Fibroblast of lung (primary cell): Measurements from ENCODE around the gene MORC1. TPM values are rescaled to one million over a fixed set of nuclear protein-coding genes. Genes with fewer than 3 reads are reported as not detected.

ENCODE experiments used
- DNase-seq, 2 donors: peaks; one replicate each; pipeline versions ENCODE4 v3.0.0 to v3.0.0-alpha.2; 2010; ENCODE audit warnings: low read depth in 2 of 2
- H2AFZ ChIP-seq: 2 replicates; pipeline ENCODE4 v1.5.1; 2012; ENCODE audit warnings: low read length, control low read depth, inconsistent platforms
- H3K27ac ChIP-seq: 2 replicates; pipeline ENCODE4 v1.5.1; 2011; ENCODE audit warnings: low read length, control low read depth; ENCODE audit not compliant: insufficient read depth
- H3K27me3 ChIP-seq: 2 replicates; pipeline ENCODE4 v1.5.1; 2011; ENCODE audit warnings: mild to moderate bottlenecking, low read length; ENCODE audit not compliant: control insufficient read depth, insufficient read depth
- H3K36me3 ChIP-seq: 2 replicates; pipeline ENCODE4 v1.5.1; 2011; ENCODE audit warnings: low read length; ENCODE audit not compliant: control insufficient read depth, insufficient read depth
- H3K4me1 ChIP-seq: 2 replicates; pipeline ENCODE4 v1.5.1; 2011; ENCODE audit warnings: low read length; ENCODE audit not compliant: control insufficient read depth, insufficient read depth; ENCODE audit errors: extremely low read depth
- H3K4me2 ChIP-seq: 2 replicates; pipeline ENCODE4 v1.5.1; 2011; ENCODE audit warnings: low read length, control low read depth; ENCODE audit not compliant: insufficient read depth; ENCODE audit errors: extremely low read depth
- H3K4me3 ChIP-seq, 4 experiments: fragments of 200-600 bp in 1 of 4; sonication (generic) in 1 of 4; replicated peaks in 1 of 4; 2 replicates each; pipeline ENCODE4 v1.5.1; 2011 to 2016; ENCODE audit warnings: low read length in 4 of 4, low read depth in 3 of 4, mild to moderate bottlenecking in 3 of 4, control low read depth in 2 of 4, inconsistent platforms in 1 of 4, mixed read lengths in 1 of 4; ENCODE audit not compliant: insufficient read depth in 1 of 4; ENCODE audit errors: control extremely low read depth in 1 of 4
- H3K79me2 ChIP-seq: 2 replicates; pipeline ENCODE4 v1.5.1; 2012; ENCODE audit warnings: mild to moderate bottlenecking, low read length, inconsistent platforms; ENCODE audit not compliant: control insufficient read depth, insufficient read depth
- H3K9ac ChIP-seq: 2 replicates; pipeline ENCODE4 v1.5.1; 2011; ENCODE audit warnings: mild to moderate bottlenecking, low read length, control low read depth; ENCODE audit not compliant: insufficient read depth
- H3K9me3 ChIP-seq: 2 replicates; pipeline ENCODE4 v1.5.1; 2012; ENCODE audit warnings: low read depth, low read length; ENCODE audit not compliant: control insufficient read depth, insufficient read depth
- H4K20me1 ChIP-seq: 2 replicates; pipeline ENCODE4 v1.5.1; 2011; ENCODE audit warnings: low read length; ENCODE audit not compliant: control insufficient read depth, insufficient read depth; ENCODE audit errors: extremely low read depth
- EZH2 ChIP-seq: IDR thresholded peaks from 2 replicates; pipeline ENCODE4 v1.5.1; 2012; ENCODE audit warnings: low read length, control low read depth, mild to moderate bottlenecking; ENCODE audit errors: missing control alignments
- polyA plus RNA-seq, 2 donors: library from polyadenylated mRNA; depleted of rRNA in 1 of 2; stranded (reverse) in 1 of 2; unstranded in 1 of 2; fragments of >200 nt; gene quantifications; 2 replicates each; pipeline ENCODE4 v1.2.1, GENCODE V29; 2011 to 2012; ENCODE audit warnings: missing spikeins in 1 of 2
- total RNA-seq: library from RNA; depleted of rRNA; stranded (reverse); fragments of >200 nt; gene quantifications from 2 replicates; pipeline ENCODE4 v1.2.1, GENCODE V29; 2014
- TF ChIP-seq, protein P1 (sequence below), 2 donors: IDR thresholded peaks in 1 of 2; conservative IDR thresholded peaks in 1 of 2; 1 replicate in 1 of 2; 2 replicates in 1 of 2; pipeline ENCODE4 v1.5.1; 2011 to 2012; ENCODE audit warnings: low read length in 2 of 2, control low read depth in 1 of 2, inconsistent platforms in 1 of 2, low read depth in 1 of 2, mild to moderate bottlenecking in 1 of 2

MORC1 gene
- total and polyA plus RNA-seq, 2 donors (not counting 1 experiment from before 2014, with no cell fraction given) = not detected

DNA sequence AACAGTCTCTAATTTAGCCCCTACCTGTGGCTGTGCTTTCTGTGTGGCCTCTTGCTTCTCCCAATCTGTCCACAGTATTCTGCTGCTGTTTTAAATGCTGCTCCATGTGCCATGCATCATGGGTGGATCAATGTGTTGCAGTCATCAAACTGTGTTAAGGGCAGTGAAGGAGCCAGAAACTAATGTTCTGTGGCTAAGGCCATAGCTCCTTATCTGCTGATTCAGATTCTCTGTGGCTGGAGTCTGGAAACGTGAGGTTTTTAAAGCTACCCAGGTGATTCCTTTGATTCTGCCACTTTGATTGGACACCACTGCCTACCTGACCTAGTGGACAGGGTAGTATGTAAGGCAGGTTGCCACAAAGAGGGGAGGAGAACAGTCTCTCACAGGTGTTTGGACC is 44.8 kb downstream of the MORC1 start:
- Histone ChIP-seq H3K4me1 (no peaks in the 10 kb centered on the region), H3K27ac (no peak overlapping the region)

DNA sequence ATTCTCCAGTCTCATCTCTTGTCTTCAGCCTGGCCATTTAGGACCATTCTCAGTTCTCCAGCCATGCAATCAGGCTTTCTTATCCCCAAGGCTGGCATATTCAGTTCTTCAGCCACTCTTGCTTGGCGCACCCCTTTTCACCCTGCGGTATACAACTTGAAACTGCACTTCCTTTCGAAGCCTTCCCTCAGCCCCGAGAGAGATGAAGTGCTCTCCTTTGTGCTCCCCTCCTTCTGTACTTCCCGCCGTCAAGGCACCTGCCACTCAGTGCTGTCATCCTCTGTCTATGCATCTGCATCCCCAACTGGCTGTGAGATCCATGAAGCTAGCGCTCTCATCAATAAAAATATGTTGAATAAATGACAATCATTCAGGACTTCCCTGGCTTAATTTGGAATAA is 45.7 kb downstream of the MORC1 start:
- Histone ChIP-seq H3K9ac (no peak overlapping the region), H3K4me1 (no peaks in the 10 kb centered on the region), H3K27me3 (no peaks in the 10 kb centered on the region), H3K4me3 (no peak overlapping the region), H3K27ac (no peak overlapping the region), H3K36me3 (no peaks in the 10 kb centered on the region), H3K79me2 (no peaks in the 10 kb centered on the region), H3K9me3 (no peaks in the 10 kb centered on the region), H3K4me2 (no peak overlapping the region), H2AFZ (no peak overlapping the region), H4K20me1 (no peaks in the 10 kb centered on the region)
- no peak for TF ChIP-seq EZH2
- TF ChIP-seq, protein P1, sequence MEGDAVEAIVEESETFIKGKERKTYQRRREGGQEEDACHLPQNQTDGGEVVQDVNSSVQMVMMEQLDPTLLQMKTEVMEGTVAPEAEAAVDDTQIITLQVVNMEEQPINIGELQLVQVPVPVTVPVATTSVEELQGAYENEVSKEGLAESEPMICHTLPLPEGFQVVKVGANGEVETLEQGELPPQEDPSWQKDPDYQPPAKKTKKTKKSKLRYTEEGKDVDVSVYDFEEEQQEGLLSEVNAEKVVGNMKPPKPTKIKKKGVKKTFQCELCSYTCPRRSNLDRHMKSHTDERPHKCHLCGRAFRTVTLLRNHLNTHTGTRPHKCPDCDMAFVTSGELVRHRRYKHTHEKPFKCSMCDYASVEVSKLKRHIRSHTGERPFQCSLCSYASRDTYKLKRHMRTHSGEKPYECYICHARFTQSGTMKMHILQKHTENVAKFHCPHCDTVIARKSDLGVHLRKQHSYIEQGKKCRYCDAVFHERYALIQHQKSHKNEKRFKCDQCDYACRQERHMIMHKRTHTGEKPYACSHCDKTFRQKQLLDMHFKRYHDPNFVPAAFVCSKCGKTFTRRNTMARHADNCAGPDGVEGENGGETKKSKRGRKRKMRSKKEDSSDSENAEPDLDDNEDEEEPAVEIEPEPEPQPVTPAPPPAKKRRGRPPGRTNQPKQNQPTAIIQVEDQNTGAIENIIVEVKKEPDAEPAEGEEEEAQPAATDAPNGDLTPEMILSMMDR (conservative IDR thresholded peaks at IDR 0.05 in 1 of 2, IDR thresholded peaks at IDR 0.05 in 1 of 2; ENCODE audit: low read depth in 1 of 2, low read length in 2 of 2) = no peak
- no peak for DNase-seq

More for the DNA sequence above, 44.8 kb downstream of the MORC1 start:
- TF ChIP-seq, protein P1 (conservative IDR thresholded peaks at IDR 0.05 in 1 of 2, IDR thresholded peaks at IDR 0.05 in 1 of 2; ENCODE audit: low read depth in 1 of 2, low read length in 2 of 2) = no peak
- TF ChIP-seq EZH2 = no peak
- H3K9me3 ChIP-seq = no peaks in the 10 kb centered on the region
- no peak for DNase-seq
- no peaks in the 10 kb centered on the region for H3K27me3 ChIP-seq
- no peak overlapping the region for H3K4me3 ChIP-seq
- no peak overlapping the region for H3K9ac ChIP-seq
- no peaks in the 10 kb centered on the region for H3K36me3 ChIP-seq
- H3K79me2 ChIP-seq = no peaks in the 10 kb centered on the region
- H2AFZ ChIP-seq = no peak overlapping the region
- no peaks in the 10 kb centered on the region for H4K20me1 ChIP-seq
- no peak overlapping the region for H3K4me2 ChIP-seq

DNA sequence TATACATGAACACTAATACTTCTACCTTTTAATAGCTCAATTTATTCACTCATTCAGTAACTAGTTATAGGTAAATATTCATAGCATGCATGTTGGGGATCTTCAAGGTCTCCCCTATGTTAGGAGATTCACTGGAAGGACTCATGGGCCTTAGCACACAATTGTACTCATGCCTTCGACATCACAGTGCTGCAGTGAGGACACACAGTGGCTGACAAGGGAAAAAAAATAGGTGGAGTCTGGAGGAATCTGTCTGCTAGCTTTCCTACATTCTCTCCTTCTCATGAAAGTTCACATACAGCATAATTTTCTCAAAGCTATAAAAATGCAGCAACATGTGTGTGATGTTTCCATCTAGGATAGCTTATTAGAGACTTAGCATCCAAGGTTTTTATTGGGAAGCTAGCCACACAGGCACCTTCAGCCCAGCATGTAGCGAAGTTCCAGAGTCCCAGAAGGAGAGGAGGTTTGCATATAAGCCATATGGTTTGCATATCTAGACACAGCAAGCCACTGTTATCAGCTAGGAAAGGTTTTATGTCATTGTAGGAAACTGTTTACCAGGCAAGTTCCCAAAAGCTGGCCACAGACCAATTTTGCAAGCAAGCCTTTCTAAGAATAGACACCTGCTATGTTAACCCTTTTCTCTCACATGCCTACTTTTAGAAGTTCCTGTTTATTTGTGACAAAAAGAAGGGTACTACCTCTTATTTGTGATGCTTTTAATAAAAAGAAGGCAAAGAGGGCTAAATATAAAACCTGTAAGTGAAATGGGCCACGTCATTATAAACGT is 46.4 kb downstream of the MORC1 start:
- no peaks in the 10 kb centered on the region for H3K36me3 ChIP-seq

More for the DNA sequence above, 46.4 kb downstream of the MORC1 start:
- no peak overlapping the region for H3K9ac ChIP-seq
- H3K27ac ChIP-seq = no peak overlapping the region
- H3K27me3 ChIP-seq = no peaks in the 10 kb centered on the region
- no peak overlapping the region for H2AFZ ChIP-seq
- no peaks in the 10 kb centered on the region for H3K79me2 ChIP-seq
- H3K4me3 ChIP-seq = no peak overlapping the region
- H3K4me1 ChIP-seq = no peaks in the 10 kb centered on the region
- no peak for DNase-seq
- H3K4me2 ChIP-seq = no peak overlapping the region
- no peak for TF ChIP-seq EZH2
- TF ChIP-seq, protein P1 (conservative IDR thresholded peaks at IDR 0.05 in 1 of 2, IDR thresholded peaks at IDR 0.05 in 1 of 2; ENCODE audit: low read depth in 1 of 2, low read length in 2 of 2) = no peak
- H4K20me1 ChIP-seq = no peaks in the 10 kb centered on the region
- no peaks in the 10 kb centered on the region for H3K9me3 ChIP-seq
